ENCODE results near the gene PLET1. TPM values are rescaled to one million over a fixed set of nuclear protein-coding genes. Genes with fewer than 3 reads are reported as not detected.

PLET1 gene
- total and polyA plus RNA-seq, 12 donors = not detected

DNA sequence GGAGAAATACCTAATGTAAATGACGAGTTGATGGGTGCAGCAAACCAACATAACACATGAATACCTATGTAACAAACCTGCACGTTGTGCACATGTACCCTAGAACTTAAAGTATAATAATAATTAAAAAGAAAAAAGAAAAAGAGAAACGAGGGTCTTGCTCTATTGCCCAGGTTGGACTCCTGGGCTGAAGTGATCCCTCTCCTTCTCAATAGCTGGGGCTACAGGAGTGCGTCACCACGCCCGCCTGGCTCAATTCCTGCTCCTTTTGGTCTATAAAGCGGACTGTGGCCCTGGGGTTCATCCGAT, 35.0 kb downstream of the PLET1 start:
- Histone ChIP-seq H3K27me3 (no peaks in the 10 kb centered on the region), H3K36me3 (peaks cover 0 to 29% (median 13%) of the 10 kb centered on the region in 9 donors), H3K4me1 (peaks cover 4 to 30% (median 9%) of the 10 kb centered on the region in 9 donors), H3K4me3 (peak overlapping the region; percentile 51 to 86 (median 82)), H3K27ac (peak overlapping the region; percentile 90 to 100 (median 95)), H3K9me3 (no peaks in the 10 kb centered on the region)
- ATAC-seq (no peak), DNase-seq (no peak)
- WGBS, 2 donors = 17 to 36% methylated on average over 7 to 8 of the region's 8 CpGs
- TF ChIP-seq CTCF (IDR thresholded peaks at IDR 0.05) = no peak
- intact Hi-C loops (cut with DNase I) = loop anchor here in 2 of 10 donors (10.0 kb wide), 2 partner anchors 1059 to 1069 kb away; no protein-coding TSS in a partner anchor

GRCh38 chr11:112223754-112224532, 36.7 kb downstream of the PLET1 start:
- Histone ChIP-seq H3K27me3 (no peaks in the 10 kb centered on the region), H3K36me3 (peaks cover 0 to 17% (median 0%) of the 10 kb centered on the region in 9 donors), H3K27ac (no peak overlapping the region), H3K4me1 (peaks cover 4 to 27% (median 9%) of the 10 kb centered on the region in 9 donors), H3K4me3 (no peak overlapping the region), H3K9me3 (no peaks in the 10 kb centered on the region)
- ATAC-seq = no peak
- DNase-seq = no peak
- TF ChIP-seq CTCF (IDR thresholded peaks at IDR 0.05) = no peak
- intact Hi-C loops (cut with DNase I) = loop anchor here in 4 of 10 donors (5.0 to 10.0 kb wide), 3 partner anchors 58 to 1071 kb away; no protein-coding TSS in a partner anchor
- WGBS, 2 donors = 88 to 90% methylated on average over 5 of the region's 5 CpGs

GRCh38 chr11:112223121-112223520, 37.5 kb downstream of the PLET1 start:
- Histone ChIP-seq H3K4me1 (peaks cover 4 to 20% (median 9%) of the 10 kb centered on the region in 9 donors), H3K36me3 (peaks cover 0 to 19% (median 0%) of the 10 kb centered on the region in 9 donors), H3K4me3 (no peak overlapping the region), H3K9me3 (no peaks in the 10 kb centered on the region), H3K27ac (no peak overlapping the region), H3K27me3 (no peaks in the 10 kb centered on the region)
- DNase-seq = no peak
- no peak for TF ChIP-seq CTCF (IDR thresholded peaks at IDR 0.05)
- intact Hi-C loops (cut with DNase I) = loop anchor here in 4 of 10 donors (5.0 to 10.0 kb wide), 3 partner anchors 59 to 1072 kb away; no protein-coding TSS in a partner anchor
- no peak for ATAC-seq
- 49 to 62% methylated on average over 1 of the region's 1 CpG for whole genome bisulfite sequencing, 2 donors

DNA sequence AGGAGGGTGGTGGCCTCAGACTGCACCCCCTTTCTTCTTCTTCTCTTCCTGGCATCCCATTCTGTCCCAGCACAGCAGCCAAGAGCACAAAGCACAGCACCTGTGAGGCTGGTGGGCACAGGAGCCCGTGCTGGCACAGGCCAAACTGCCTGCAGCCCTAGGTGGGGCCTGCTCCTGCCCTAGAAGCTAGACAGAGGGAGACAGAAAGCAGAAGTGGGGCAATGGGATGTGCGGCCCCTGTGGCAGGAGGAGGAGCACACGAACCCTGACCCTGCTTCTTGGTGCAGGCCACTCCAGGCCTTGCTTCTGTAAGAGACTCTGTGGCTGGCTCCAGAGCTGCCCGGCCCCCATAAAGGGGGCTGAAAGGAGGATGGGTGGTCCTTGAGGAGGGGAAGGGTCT, 38.4 kb downstream of the PLET1 start:
- no peak overlapping the region for H3K27ac ChIP-seq
- H3K27me3 ChIP-seq = no peaks in the 10 kb centered on the region
- no peak for TF ChIP-seq CTCF (IDR thresholded peaks at IDR 0.05)
- no peaks in the 10 kb centered on the region for H3K9me3 ChIP-seq
- DNase-seq (no peak), ATAC-seq (no peak)
- H3K4me3 ChIP-seq = no peak overlapping the region
- peaks cover 2 to 12% (median 4%) of the 10 kb centered on the region in 9 donors for H3K4me1 ChIP-seq
- peaks cover 0 to 25% (median 0%) of the 10 kb centered on the region in 9 donors for H3K36me3 ChIP-seq
- intact Hi-C loops (cut with DNase I) = loop anchor here in 4 of 10 donors (5.0 to 10.0 kb wide), 3 partner anchors 60 to 1072 kb away; no protein-coding TSS in a partner anchor
- 63 to 81% methylated on average over 4 of the region's 4 CpGs for WGBS, 2 donors

Measured in heart right ventricle (tissue), 16 donors.